NCI-H1417 treated with DMSO at 0.1 percent for 48 hours (cell line): Measurements from ENCODE around the gene RAD23B.
"Not testable (repeated sequence)": the region's sequence is repeated elsewhere in the genome, so short reads cannot be mapped to it uniquely, and the experiment has no call there.

Source experiments
- DNase-seq: peaks from one replicate; lab custom pipeline; 2025; lab: John Stamatoyannopoulos, UW

Gene RAD23B

DNA sequence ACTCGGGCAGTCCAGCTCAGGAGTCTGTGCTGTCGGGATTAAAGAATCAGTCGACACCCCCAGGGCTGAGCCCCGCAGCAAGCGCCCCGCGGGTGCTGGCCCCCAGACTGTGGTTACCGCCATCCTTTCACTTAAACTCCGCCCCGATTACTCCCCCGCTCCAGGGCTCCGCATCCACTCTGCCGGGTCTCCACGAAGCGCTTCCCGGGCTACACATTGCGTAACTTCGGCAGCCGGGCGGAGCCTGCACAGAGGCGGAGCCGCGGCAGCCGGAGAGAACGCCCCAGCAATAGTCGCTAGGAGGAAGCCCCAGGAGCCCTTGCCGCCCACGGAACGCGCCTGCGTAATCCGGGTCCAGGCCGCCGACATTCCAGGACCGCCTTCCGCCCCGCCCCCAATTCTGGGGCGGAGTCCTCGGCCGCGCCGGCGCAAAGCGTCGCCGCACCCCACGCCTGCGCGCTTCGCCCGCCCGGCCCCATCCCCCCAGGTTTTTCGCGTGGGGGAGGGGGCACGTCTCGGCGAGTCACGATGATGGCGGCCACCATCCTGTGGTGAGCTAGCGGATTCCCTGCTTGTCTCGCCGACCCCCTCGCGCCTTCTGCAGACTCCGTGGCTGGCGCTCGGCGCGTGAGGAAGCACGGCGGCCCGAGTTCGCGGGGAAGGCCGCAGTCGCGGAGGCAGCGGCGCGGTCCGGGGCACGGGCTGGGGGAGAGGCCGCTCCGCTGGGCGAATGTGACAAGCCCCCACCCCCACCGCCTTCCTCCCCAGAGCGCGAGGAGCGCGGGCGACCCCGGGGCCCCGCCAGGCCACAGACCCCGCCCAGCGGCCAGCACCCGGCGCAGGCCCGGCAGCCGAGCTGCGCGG, at the start of gene RAD23B:
Gene RAD23B, plus strand, starts transcription at position 521 of the 864 bp plus-strand sequence. CDS start 351 bp downstream, outside the sequence.
- DNase-seq: peak; percentile 88

DNA sequence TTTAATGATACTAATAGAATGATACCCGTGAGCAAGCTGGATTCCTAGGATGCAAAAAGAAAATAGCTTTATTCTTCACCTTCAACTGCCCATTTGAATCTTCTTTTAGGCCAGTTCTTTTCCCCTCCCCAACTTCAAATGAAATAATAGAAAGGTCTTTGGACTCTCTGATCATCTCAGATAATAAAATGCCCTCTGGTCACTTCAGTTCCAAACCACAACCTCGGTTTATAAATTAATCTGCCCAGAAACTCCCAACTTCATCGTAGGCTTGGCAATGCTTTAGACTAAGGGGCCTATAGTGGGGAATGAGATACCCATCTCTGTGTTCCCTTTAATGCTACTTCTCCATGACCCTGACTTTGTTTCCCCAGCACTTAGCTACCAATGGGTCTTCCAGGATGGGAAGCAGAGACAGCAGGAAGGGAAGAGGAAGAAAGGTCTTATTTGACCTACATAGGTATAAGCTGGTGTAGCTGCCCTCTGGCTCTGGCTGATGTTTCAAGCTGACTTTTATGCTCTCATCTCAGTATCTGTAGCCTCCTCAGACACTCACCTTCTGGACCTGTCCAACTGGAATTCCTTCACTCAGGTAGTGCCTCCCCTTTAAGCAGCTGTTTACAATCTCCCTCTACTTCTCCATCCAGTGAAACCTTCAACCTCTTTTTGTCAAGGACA, 47.2 kb upstream of the RAD23B start:
- DNase-seq: no peak

DNA sequence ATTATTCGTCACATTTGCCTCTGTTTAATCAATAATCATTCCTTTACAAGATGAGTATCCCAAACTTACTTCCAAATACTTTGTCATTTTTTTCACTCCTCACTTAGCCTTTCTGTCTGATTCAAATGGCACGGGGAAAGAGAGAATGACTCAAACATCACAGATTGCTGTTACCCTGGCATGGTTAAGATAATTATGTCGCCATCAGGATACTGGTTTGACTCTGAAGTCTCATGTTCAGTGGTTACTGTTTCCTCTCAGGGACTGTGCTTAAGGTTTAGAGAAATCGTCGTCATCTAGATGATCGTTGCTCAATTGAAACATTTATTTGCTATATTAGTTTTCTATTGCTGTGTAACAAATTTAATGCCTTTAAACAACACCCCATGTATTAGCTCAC, 45.2 kb upstream of the RAD23B start:
- DNase-seq: no peak

DNA sequence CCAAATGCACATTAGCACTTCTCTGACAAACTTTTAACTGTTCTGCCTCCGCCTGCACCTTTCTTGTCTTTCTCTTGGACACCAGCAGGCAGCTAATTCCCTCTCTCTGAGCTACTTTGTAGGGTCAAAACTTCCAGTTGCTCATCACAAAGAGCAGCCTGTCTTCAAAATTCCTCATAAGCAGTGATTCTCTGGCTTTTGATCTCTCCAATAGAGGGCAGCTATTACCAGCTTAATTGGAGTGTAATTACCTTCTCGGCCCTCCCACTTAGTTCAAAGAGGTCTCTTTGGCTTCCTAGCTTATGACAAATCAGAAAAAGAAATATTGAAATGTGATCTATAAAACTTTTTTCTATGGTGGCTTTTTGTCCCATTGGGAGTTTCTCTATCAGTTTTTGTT, 43.6 kb upstream of the RAD23B start:
- peak; percentile 15 for DNase-seq

DNA sequence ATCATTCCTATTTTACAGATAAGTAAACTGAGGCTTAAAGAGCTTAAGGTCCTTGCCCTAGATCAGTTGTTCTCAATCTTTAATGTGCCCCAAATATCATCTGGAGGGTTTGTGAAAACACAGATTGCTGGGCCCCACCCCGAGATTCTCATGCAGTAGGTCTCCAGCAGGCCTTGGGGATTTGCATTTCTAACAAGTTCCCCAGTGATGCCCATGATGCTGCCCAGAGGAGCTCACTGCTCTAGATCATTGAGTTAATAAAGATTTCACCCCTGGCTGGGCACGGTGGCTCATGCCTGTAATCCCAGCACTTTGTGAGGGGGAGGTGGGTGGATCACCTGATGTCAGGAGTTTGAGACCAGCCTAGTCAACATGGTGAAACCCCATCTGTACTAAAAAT, 42.8 kb upstream of the RAD23B start:
- DNase-seq: no peak

DNA sequence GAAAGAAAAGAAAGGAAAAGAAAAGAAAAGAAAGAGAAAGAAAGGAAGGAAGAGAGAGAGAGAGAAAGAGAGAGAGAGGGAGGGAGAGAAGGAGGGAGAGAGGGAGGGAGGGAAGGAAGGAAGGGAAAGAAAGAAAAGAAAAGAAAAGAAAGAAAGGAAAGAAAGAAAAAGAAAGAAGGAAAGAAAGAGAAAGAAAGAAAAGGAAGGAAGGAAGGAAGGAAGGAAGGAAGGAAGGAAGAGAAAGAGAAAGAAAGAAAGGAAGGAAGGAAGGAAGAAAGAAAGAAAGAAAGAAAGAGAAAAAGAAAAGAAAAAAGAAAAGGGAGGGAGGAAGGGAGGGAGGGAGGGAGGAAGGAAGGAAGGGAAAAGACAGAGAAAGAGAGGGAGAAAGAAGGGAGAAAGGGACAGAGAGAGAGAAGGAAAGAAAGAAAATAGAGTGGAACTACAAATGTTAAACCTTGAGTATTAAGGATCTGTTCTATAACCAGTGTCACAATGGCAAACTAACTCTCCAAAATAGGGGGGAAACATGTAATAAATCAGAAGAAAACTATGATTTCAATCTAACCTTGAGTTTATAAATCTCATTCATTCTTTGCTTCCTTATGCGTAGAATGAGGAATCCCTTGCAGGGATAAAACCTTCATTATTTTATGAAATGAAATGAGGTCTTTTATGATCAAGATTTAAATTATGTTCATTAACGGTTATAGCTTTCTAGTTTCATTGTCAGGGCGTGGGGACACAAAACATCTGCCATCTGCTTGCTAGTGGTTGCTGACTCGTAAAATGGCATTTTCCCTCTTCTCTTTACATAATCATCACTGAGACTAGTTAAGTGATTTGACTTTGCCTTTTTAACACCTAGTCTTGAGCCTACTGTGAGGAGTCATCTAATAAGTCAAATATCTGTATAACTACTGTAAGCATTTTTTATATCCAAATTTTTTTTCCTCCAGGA, 40.7 kb upstream of the RAD23B start:
- peak; percentile 38 for DNase-seq

DNA sequence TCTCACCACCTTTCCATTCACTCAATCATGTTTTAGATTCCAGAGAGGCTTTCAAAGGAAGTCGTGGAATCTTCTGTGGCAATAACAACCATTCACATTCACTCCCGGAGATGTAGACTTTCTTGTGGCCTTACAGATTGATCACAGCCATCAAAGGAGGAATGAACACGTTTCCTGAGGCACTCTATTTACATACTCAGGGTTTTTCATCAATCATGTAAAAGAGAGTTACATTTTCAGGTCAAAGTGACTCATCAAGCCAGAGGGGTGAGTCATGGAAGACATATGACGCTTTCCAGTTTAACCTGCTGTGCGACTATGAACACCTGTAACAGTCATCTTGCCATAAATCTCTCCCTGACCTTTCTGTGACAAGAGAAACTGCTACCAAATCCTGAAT, 39.3 kb upstream of the RAD23B start:
- peak; percentile 66 for DNase-seq

DNA sequence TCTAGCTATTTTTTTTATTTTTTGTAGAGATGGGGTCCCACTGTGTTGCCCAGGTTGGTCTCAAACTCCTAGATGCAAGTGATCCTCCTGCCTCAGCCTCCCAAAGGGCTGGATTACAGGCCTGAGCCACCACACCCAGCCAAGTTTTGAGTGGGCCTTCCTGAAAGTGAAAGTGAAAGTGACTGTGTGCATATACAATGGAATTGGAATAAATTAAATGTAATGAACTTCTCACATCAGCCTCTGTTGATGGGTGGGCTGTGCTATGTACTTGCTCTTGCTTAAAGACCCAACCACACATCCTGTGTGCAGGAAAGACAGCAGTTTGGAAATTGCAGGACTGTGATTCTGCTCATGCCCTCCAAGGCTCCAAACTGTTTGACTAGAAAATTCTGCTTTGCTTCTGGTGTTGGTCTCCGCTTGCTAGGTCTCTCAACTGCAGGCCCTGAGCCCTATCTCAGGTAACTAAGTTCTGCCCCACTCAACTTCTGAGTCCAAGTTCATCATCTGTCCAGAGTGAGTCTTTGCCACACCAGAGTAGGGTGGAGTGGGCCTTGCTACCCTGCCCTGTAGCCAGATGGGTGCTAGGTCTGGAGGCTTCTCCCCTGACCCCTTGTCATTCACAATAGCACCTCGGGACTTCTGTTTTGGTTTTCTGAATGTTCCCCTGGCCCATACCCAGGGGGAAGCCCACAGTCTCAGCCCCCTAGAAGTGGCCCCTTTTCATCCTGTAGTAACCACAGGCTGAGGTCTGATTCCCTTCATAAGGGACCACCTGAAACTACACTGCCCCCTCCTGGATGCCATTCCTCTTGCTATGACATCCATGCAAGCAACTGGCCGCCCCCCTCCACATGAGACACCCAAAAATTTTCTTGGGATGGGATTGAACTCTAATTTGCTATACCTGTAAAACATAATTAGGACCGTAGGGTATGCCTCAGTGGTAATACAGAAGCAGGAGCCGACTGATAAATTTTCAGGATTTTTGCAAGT, 36.5 kb upstream of the RAD23B start:
- DNase-seq: no peak

DNA sequence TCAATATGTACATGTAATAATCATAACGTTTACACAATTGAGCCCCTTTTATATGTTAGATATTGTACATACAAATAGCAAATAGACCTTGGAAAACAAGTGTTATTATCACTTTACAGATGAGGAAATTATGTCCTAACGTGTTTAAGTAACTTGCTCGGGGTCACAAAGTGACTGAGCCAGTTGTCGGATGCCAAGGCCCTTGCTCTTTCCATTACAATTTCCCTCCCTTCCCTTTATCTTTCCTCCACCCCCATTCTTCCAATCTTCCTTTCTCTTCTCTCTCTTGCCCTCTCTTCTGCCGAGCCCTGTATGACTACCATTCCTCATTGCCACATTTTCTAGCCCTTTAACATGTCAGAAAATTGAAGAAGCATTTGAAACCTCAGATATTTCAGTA, 34.4 kb upstream of the RAD23B start:
- no peak for DNase-seq

DNA sequence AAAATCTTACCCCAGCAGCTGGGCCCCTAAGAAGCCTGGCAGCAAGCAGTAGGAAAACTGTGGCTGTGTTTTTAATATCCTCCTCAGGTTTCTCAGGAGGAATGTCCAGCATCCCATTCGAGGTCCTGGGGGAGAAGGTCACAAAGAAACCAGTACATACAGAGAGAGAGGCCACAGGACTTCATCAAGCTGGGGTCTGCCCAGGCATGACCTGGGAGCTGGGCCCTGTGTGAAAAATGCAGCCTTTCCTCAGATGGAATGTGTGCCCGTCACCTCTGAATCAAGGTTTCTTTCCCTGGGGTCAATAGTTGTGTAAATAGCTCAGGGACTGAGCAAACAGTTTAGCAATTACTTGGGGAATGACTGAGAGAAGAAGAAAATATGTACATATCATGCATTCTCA, 33.9 kb upstream of the RAD23B start:
- DNase-seq: no peak

DNA sequence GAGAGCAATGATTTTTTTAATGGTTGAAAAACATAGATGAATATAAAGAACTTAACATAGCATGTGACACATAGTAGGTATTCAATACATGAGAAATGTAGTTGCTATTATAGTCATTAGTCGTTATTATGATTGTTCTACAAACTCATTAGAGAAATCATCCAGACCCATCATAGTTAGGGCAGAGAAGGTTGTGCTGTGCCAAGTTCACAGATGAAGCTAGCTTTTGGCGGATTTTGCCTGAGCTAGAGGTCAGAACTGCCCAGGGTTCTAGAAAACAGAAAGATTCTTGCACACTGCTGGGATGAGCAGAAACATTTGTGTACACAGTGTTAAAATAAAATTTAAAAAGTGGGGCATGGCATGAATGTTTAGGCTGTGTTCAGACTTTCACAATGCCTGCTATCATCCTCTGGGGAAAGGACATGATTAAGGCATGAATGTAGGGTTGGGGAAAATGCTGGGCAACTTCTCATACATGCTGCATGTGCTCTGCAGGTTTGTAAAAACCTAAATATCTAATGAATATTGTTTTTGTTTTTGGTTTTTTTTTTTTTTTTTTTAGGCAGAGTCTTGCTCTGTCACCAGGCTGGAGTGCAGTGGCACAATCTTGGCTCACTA, 33.3 kb upstream of the RAD23B start:
- no peak for DNase-seq

DNA sequence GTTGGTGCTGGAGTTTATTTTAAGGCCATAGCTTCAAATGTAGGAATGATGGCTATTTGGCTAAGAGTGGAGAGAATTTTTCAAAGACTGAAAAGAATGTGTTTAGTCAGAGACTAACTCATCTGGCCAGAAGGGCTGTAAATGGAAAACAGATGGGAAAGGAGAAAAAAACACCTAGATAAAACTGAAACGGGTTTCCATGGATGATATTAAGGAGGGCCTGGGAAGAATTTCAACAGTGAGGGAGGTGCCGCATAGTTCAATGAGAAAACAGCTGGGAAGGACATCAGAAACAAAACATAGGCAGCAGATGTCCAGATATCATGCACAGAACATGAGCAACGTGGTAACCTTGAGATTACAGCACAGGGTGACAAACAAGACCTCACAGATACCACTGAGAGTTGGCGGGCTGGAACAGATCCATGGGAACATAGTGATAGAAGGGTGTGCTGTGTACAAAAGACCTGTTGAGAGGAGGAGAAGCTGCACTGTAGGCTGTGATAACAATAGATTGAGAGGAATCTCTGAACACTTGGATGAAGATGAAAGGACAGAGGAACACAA, 31.2 kb upstream of the RAD23B start:
- DNase-seq: no peak

DNA sequence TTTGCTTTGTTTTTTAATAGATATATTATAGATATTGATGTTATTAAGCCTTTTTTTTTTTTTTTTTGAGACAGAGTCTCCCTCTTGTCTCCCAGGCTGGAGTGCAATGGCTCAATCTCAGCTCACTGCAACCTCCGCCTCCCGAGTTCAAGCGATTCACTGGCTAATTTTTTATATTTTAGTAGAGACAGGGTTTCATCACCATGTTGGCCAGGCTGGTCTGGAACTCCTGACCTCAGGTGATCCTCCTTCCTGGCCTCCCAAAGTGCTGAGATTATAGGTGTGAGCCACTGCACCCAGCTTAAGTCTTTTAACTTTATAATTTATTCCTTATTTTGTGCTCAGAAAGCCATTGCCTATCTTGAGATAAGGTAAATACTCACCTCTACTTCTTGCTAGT, 24.2 kb upstream of the RAD23B start:
- no peak for DNase-seq

DNA sequence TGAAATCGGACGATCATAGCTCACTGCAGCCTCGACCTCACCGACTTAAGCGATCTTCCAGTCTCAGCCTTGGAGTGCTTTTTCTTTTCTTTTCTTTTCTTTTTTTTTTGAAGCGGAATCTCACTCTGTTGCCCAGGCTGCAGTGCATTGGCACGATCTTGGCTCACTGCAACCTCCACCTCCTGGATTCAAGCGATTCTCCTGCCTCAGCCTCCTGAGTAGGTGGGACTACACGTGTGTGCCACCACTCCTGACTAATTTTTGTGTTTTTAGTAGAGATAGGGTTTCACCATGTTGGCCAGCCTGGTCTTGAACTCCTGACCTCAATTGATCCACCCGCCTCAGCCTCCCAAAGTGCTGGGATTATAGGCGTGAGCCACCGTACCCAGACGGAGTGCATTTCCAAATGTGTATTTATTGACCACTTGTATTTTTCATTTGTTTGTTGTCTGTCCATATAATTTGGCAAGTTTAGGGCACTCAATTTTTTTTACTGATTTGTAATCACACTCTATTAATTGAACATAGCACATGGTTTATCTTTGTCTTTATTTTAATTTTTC, 23.2 kb upstream of the RAD23B start:
- DNase-seq: not testable (repeated sequence)

DNA sequence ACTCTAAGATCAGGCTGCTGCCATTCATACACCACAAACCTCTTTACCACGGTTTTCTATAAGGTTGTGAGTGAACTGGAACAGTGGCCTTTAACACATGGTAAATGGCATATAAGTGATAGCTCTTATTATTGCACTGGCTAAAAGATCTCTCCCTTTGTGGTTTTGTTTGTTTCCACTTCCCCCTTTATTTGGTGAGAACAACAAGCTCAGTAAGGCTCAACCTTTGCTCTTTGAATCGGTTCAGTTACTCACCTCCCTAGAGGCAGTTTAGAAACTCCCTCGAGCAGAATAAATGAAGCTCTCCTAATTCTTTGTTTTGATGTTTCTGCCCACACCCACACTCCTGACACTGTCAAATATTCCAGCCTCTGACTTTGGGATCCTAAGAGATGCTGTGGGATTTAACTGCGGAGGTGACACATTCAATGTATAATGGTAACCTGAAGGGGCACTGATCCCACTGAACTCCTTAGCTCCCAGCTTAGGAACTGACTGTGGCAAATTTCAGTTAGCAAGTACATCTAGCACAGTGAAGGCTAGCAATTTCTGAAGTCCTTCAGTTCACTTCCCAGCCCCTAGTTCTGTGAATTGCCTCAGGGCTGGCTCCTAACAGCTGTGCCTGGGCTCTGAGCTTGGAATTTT, 22.5 kb upstream of the RAD23B start:
- DNase-seq: no peak

DNA sequence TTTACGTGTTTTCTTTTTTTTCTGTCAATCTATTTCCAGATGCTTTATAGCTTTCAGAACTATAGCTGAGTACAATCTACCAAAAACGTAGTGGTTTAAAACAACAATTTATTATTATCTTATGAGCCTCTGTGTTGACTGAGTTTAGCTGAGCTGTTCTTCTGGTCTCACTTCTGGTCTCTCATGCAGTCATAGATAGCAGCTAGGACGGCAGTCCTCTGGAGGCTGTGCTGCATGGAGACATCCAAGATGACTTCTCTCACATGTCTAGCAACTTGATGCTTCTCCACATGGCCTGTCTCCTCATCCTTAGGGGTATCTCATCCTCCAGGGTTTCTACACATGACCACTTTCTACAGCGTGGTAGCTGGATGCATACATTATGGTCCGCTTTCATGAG, 22.0 kb upstream of the RAD23B start:
- no peak for DNase-seq

DNA sequence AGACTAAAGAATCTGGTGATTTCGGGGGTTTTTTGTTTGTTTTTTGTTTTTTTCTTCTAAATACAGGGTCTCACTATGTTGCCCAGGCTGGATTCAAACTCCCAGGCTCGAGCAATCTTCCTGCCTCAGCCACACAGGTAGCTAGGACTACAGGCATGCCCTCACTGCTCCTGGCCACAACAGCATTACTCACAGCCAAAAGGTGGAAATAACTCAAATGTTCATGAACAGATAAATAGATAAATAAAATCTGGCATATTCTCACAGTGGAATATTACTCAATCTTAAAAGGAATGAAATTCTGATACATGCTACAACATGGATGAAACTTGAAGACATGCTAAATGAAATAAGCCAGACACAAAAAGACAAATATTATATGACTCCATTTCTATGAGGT, 19.8 kb upstream of the RAD23B start:
- DNase-seq: no peak

DNA sequence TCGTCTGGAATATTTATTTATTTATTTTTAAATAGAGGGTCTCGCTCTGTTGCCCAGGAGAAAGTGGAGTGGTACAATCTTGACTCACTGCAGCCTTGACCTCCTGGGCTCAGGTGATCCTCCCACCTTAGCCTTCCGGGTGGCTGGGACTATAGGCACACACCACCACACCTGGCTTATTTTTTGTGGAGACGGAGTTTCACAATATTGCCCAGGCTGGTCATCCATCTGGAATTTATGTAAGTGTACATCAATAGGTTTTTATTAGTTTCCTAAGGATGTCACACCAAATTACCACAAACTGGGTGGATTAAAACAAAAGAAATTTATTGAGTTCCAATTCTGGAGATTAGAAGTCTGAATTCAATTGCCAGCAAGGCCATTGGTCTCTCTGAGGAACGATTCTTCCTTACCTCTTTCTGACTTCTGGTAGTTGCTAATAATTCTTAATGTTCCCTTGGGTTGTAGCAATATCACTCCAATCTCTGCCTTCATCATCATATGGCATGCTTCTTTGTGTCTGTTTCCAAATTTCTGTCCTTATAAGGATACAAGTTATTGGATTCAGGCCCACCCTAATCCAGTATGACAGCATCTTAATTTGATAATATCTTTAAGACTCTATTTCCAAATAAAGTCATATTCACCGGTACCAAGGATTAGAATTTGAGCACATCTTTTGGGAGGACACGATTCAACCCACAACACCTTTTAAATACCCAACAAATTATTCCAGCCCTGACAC, 16.3 kb upstream of the RAD23B start:
- DNase-seq: no peak

DNA sequence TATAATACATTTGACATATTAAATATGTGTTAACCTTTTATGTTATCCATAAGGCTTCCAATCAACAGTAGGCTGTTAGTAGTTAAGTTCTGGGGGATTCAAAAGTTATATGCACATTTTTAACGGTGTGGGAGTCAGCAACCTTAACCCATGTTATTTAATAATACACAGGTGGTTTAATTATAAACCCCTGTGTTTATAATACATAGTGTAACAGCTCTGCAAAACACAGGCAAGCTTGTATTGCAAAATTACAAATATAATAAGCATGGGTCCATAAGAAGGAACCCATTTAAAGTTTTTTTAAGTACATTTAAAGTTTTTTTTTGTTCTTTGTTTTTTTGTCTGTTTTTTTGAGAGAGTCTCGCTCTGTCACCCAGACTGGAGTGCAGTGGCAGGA, 14.5 kb upstream of the RAD23B start:
- DNase-seq: no peak
